HG03066 (cell line): ENCODE measurements around the gene NUP98.
"Not testable (repeated sequence)": the region's sequence is repeated elsewhere in the genome, so short reads cannot be mapped to it uniquely, and the experiment has no call there.

Experiments used
- ATAC-seq: cut with Tn5 transposase; IDR thresholded peaks from one replicate; pipeline ENCODE4 v1.9.1; 2021; ENCODE audit warnings: low read depth; ENCODE audit not compliant: unreplicated experiment

Gene NUP98

DNA sequence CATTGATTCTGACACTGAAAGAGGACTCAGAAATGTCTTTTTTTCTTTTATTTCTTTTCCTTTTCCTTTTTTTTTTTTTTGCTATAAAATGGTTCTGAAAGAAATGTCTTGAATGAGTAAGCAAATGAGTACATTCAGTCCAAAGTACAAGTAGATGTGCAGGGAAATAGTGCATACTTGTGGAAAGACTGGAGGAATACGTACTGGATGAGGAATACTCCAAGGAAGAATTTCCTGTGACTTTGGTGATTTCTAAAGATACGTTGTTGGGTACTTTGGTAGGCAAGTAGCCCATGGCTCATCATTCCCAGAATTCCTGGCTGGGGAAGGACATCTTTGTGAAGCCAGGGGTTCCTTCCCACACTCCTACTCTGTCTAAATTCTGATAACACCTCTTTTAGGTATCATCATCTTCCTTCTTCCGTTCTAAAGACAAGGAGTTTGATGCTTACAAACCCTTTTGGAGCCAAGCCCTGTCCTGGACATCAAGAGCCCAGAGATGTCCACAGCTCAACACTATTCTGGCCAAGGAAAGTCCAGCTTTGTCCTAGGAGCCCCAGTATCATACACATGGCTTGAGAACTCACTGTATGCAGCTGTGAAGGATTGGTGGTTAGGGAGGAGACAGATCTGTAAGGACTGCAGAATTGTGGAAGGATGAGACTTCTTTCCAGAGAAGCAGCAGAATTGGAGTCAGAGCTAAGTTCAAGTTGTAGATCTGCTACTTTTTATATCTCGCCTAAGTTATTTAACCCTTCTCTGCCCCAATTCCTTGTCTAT, 4.8 kb upstream of the NUP98 start:
- ATAC-seq: no peak

DNA sequence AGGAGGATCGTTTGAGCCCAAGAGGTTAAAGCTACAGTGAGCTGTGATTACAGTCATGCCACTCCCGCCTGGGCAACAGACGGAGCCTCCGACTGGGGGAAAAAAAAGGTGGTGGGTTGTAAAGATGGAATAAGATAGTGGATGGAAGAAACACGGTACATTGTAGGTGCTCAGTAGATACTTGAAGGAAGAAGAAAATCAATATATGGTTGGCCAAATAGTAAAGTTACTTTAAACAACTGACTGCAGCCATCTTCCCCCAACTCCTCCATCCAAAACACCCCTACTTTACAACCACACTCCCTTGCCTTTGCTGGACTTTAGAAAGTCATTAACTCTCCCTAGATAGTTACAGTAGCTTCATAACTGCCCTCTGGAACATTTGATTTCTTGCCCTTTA, 2.5 kb upstream of the NUP98 start:
- ATAC-seq: no peak

DNA sequence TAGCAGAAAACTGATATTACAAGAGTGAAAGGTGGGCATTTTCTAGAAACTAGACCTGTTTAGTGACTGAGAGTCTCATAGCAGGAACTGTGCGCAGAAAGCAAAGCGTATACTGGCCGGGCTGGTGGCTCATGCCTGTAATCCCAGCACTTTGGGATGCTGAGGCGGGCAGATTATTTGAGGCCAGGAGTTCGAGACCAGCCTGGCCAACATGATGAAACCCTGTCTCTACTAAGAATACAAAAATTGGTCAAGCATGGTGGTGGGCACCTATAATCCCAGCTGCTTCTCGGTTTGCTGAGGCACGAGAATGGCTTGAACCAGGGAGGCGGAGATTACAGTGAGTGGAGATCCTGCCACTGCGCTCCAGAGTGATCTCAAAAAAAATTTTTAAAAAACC, 1.8 kb upstream of the NUP98 start:
- ATAC-seq: no peak

GRCh38 chr11:3796801-3797328, 489 bp downstream of the NUP98 start:
- ATAC-seq: peak; percentile 24

- no peak for ATAC-seq
Observed at GRCh38 chr11:3796346-3796745, 1.0 kb downstream of the NUP98 start.

DNA sequence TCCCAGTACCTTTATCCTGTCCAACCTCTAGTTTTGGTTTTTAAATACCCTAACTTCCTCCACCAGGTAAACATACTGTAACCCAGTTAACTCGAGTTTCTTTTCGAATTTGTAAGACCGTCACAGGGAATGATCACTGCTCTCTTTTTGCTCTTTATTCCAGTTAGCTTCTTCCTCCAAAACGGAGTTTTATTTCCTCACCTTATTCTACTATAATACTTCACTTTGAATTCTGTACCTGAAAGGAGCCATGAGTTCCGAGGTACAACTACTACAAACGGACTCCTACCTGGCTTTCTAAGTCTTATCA, 1.4 kb downstream of the NUP98 start:
- ATAC-seq: no peak

DNA sequence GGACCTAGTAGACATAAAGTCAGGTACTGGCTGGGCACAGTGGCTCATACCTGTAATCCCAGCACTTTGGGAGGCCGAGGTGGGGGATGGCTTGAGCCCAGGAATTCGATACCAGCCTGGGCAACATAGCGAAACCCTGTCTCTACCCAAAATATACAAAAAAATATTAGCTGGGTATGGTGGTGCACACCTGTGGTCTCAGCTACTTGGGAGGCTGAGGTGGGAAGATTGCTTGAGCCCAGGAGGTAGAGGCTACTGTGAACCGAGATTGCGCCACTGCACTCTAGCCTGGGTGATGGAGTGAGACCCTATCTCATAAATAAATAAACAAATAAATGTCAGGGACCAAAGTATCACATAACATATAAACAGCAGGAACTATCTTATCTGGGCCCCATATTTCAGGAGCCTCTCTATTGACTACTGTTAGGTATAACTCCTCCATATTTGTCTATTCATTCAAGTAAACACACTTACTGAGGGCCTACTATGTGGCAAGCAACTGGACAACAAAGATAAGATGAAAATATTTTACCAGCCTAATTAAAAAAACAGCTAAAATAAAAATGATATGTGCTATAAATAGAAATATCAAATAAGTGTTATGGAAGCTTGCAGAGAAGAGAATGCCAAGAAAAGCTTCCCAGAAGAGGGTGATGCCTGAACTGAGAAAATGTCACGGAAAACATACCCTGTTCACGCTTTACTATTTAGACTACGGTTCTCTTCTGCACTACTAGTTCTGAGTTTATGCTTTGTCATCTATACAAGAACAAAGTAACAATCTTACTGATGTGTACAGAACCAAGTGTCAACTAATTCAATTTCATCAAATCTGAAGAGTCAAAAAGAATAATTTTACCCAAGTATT, 2.0 kb downstream of the NUP98 start:
- ATAC-seq: no peak

GRCh38 chr11:3794387-3794786, 3.0 kb downstream of the NUP98 start:
- ATAC-seq: not testable (repeated sequence)

- ATAC-seq: no peak
Observed at GRCh38 chr11:3786781-3787428, 10.4 kb downstream of the NUP98 start.

DNA sequence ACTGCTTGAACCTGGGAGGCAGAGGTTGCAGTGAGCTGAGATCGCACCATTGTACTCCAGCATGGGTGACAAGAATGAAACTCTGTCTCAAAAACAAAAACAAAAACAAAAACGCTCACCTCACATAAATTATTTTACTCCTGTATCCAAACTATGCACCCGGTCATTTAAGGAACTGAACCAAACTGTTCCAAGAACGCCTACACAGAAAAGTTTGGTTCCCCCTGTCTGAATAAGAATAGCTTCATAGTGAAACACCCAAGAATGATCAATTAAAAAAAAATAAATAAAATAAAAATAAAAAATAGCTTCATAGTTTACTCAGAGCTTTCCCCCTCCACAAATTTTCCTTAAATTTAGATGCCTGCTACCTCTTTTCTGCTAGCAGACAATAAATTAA, 13.7 kb downstream of the NUP98 start:
- ATAC-seq: no peak

DNA sequence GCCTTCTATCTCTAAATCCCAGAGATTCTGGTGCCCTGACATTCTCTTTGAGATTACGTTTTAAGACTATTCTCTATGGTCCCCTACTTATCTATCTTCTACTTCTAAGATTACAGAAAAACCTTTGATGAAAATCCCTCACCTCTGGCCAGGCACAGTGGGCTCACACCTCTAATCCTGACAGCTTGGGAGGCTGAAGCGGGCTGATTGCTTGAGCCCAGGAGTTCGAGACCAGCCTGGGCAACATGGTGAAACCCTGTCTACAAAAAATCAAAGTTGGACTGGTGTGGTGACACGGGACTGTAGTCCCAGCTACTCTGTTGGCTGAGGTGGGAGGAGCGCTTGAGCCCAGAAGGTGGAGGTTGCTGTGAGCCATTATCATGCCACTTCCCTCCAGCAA, 14.4 kb downstream of the NUP98 start:
- no peak for ATAC-seq

DNA sequence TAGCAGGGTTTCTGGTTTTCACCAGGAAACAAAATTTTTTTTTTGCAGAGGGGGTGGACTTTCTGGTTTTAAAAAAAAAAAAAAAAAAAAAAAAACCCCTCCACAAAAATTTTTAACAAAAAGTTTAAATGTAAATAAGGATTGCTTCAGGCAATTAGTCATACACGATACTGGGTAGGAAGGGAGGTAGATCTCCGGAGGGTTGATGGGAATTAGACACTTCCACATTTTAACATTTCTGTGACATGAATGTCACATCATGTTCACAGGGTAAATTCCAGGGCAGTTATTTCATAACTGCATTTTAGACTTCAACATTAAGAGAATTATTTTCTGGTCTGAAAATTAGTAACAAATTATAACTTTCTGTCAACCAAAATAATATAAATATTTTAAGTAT, 15.9 kb downstream of the NUP98 start:
- no peak for ATAC-seq

DNA sequence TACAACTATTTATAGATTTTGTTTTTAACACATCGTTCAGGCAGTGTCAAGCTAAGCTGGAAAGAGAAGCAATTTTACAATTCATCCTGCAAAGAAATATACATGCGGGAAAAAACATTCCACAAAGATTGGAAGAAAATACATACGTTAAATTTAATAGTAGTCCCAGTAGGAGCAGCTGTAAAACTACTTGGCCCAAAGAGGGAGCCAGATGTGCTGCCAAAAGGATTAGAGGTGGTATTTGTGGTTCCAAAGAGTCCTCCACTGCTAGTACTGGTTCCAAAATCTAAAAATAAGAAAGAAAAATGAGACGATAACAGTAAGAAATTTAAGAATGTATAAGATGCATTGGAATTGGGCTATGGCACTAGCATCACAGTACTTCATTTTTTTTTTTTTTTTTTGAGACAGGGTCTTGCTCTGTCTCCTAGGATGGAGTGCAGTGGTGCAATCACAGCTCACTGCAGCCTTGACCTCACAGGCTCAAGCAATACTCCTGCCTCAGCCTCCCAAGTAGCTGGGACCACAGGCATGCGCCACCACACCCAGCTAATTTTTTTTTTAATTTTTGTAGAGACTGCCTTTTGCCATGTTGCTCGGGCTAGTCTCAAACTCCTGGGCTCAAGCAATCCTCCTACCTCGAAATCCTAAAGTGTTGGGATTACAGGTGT, 21.5 kb downstream of the NUP98 start:
- no peak for ATAC-seq

- ATAC-seq: no peak
Observed at GRCh38 chr11:3773180-3773579, 24.2 kb downstream of the NUP98 start.

- no peak for ATAC-seq
Observed at GRCh38 chr11:3767536-3767935, 29.8 kb downstream of the NUP98 start.

DNA sequence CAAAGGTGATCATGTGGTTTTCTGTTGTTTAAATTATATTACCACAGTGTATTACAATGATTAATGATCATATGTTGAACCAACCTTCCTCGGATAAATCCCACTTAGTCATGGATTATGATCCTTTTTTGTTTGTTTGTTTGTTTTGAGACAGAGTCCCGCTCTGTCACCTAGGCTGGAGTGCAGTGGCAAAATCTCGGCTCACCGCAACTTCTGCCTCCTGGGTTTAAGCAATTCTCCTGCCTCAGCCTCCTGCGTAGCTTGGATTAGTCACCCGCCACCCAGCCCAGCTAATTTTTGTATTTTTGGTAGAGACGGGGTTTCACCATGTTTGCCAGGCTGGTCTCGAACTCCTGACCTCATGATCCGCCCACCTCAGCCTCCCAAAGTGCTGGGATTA, 30.5 kb downstream of the NUP98 start:
- not testable (repeated sequence) for ATAC-seq

DNA sequence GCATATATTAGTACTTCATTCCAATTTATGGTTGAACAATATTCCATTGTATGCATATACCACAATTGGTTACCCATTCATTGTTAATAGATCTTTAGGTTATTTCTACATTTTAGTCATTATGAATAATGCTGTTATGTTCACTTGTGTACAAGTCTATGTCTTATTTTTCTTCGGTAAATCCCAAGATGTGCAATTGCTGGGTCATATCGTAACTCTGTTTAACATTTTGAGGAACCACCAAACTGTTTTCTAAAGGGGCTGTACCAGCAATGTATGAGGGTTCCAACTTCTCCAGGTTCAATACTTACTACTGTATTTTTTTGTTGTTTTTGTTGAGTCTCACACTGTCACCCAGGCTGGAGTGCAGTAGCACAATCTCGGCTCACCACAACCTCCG, 33.1 kb downstream of the NUP98 start:
- ATAC-seq: no peak

GRCh38 chr11:3755151-3755550, 42.2 kb downstream of the NUP98 start:
- ATAC-seq: no peak

GRCh38 chr11:3753110-3753509, 44.2 kb downstream of the NUP98 start:
- no peak for ATAC-seq

GRCh38 chr11:3747704-3748103, 49.6 kb downstream of the NUP98 start:
- no peak for ATAC-seq

- ATAC-seq: no peak
Observed at GRCh38 chr11:3745161-3745560, 52.2 kb downstream of the NUP98 start.
